NCI-H446 treated with DMSO at 0.1 percent for 48 hours (cell line): ENCODE results near the gene AGAP3.

Experiments used
- DNase-seq: peaks from one replicate; lab custom pipeline; 2025; lab: John Stamatoyannopoulos, UW

Gene AGAP3

DNA sequence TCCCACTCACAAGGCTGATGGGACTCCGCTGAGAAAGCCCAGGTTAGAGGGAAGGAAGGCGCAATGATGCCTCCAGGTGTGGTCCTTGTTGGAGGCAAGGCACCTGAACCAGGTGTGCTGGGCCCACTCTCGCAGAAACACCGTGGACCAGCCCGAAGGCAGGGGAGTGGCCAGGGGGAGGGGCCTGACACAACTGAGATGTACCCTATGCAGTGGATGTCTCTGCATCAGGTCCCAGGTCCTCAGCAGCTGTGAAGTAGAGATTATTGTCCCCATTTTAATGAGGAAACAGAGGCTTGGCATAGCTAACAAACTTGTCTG, 49.2 kb downstream of the AGAP3 start:
- no peak for DNase-seq

DNA sequence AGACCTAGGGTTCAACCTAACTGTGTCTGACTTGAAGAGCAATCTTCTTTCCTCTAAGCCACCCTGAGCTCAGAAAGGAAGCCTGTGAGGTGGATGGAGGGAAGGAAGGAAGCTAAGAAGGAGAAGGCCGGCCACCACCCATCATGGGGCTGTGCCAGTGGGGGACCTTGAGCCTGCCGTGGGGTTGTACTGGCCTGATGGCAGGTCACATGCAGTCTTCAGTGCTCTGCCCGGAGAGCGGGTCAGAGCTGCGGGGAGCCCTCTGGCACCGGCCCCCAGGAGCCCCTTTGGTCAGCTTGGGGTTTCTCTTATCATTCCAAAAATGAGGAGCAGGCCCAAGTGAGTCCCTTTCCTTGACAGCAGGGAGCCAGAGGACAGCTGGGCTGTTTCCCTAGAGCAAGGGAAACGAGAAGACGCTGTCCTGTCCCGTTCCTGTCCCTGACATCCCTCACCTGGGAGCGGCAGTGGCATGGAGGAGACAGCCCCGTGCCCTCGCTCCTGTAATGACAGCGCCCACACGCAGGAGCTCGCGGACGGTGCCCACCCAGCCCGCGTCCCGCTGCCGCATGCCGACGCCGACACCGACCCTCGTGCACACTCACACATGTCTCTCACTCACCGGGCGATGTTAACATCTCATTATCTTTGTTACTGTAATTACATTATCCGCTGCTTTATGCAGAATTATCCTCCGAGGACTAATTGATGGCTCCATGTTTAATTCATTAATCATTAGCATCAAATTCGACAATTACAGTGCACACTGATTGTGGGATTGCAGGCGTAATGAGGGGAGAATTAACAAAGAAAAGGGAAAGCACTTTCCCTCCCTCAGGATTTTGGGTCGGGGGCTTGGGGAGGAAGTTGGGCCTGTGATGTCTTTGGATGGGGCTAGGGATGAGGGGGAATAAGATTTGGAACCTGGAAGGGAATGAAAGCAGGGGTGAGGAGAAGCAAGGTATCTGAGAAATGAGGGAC, 49.9 kb downstream of the AGAP3 start:
- DNase-seq = no peak

DNA sequence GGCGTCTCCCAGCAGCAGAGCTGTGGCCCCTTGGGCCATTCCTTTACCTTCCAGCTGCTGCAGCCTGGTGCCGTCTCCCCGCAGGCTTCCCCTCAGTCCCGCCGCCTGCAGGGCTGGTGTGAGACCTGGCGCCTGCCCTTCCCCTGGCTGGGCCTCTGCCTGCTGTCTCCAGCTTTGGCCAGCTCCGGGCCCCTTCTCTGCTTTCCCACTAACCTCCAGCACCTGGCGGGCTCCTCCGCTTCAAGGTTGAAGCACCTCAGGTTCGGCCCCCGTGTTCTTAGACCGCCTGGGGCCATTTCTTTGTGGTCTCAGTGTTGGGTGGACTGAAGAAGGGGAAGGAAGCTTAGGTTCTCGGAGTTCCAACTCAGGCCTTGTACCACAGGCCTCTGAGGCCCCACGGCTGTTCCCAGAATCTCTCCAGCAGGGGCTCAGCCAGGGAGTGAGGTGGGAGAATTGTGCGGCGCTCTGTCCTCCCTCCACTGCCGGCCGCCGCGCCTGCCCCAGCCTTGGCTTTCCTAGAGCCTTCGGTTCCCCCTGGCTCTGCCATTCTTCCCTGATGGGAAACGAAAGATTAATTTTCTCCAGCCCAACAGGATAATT, 50.9 kb downstream of the AGAP3 start:
- no peak for DNase-seq

DNA sequence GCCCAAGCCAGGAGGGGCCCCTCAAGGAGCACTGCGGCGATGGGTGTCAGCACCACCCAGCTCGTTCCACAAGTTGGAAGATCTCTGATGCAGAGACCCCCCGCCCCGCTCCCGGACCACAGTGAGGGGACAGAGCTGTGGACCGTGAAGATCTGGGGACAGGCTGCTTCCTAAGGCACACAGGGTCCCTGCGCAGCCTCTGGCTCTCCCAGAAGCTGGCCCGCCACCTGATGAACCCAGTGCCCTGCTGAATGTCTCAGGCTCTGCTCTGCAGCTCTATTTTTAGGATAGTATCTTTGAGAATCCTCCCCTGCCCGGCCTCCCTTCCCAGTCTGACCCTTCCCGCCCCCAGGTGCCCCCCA, 51.5 kb downstream of the AGAP3 start:
- no peak for DNase-seq

DNA sequence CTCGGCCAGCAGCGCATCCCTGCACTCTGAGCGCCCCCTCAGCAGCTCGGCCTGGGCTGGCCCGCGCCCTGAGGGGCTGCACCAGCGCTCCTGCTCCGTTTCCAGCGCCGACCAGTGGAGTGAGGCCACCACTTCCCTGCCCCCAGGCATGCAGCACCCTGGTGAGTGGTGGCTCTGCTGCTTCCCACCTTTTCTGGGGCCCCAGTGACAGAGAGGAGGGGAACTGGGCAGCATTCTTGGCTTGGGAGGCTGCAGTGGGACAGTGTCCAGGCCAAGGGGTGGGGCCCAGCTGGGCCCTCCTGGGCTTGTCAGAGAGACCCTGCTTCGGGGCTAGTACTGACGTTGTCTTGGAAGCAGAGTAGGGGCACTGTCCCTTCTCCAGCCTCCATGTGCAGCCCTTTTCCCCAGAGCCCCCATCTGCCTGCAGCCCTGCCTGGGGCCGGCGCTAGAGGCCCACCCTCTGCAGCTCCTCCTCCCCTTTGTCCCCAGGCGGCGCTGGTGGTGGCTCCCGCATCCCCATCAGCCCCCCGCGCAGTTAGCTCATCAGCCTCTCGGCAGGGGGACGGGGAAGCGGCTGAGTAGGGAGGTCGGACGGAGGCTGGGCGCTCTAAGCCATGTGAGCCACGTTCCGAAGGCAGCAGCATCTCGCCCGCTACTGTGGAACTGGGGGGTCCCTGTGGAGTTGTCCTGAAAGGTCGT, 52.0 kb downstream of the AGAP3 start:
- DNase-seq = no peak

DNA sequence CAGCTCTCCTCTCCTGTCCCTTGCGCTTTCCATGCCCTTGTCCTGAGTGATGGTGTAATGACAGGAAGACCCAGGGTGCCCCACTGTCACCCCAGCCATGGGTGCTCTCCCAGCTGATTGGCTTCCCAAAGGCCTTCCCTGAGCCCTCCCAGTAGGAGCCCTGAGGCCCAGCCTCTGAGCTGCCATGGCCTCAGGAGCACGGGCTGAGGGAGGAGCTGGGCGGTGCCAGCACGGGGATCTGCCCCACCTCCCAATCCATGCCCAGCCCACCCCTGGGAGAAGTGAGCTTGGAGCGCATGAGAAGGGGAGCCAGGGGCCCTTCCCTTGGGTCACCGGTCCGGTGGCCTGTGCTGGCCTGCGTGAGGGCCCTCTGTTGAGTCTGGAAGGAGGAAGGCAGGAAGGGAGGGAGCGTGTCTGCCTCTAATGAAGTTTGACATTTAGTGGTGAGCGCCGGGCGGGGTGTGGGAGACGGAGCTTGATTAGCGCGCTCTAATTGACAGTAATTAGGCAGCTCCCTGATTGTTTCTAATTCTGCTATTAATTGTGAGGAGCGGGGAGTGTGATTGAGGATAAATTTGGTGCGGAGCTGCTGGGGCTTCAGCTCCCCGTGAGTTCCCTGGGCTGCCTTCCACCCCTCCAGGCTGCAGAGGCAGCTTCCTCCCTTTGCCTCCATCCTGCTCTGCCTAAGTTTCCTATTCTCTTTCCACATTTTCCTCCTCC, 53.0 kb downstream of the AGAP3 start:
- no peak for DNase-seq

DNA sequence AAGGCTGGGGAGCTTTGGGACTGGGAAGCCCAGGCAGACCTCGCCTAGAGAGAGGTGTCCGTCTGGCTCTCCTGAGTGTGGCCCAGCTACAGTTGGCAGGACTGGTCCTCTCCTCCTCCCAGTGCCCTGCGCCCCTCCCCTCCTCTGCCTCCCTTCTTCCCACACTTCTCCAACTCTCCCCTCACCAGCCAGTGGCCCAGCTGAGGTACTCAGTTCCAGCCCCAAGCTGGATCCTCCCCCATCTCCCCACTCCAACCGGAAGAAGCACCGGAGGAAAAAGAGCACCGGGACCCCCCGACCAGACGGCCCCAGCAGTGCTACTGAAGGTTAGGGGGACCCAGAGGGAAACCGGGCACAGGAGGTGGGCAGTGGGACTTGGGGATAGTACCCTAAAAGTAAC, 53.5 kb downstream of the AGAP3 start:
- no peak for DNase-seq

DNA sequence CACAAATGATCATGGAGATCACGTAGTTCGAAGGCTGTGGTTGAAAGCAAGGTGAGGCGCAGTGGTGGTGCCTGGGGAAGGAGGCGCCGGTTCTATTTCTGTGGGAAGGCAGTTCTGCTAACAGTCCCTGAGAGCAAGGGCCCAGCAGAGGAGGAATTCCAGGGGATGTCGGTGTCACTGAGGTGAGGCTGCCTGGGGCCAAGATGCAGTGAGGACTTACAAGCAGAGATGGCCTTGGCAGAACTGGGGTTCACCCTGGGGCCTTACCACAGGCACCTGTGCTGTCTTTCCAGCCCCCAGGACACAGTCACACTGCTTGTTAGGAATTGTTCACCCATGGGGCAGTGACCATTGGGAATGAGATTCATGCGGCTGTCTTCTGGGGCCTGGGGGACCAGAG, 54.6 kb downstream of the AGAP3 start:
- no peak for DNase-seq

DNA sequence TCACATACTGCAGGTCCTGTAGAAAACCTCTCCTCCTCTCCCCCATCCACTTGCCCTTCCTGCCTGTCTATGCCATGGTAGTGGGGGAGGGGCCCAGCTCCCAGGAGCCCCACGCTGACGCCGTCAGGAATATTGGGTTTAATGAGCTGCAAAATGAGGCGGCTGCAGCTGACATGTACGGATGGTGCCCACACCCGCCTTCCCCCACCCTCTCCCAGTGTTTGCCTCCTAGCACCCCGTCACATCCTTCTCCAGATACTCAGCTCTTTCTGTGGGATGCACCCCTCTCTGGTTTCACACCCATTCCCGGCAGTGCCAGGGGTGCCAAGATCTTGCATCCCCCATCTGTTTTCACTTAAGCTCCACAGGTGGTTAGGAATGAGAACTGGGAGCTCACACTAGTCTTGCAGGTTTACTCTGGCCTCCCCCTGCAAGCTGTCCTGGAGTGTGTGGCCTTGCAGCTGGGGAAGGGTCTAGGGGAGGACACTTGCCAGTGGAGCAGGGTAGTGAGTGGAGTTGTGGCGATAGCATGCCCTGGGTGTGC, 55.1 kb downstream of the AGAP3 start:
- DNase-seq = no peak

DNA sequence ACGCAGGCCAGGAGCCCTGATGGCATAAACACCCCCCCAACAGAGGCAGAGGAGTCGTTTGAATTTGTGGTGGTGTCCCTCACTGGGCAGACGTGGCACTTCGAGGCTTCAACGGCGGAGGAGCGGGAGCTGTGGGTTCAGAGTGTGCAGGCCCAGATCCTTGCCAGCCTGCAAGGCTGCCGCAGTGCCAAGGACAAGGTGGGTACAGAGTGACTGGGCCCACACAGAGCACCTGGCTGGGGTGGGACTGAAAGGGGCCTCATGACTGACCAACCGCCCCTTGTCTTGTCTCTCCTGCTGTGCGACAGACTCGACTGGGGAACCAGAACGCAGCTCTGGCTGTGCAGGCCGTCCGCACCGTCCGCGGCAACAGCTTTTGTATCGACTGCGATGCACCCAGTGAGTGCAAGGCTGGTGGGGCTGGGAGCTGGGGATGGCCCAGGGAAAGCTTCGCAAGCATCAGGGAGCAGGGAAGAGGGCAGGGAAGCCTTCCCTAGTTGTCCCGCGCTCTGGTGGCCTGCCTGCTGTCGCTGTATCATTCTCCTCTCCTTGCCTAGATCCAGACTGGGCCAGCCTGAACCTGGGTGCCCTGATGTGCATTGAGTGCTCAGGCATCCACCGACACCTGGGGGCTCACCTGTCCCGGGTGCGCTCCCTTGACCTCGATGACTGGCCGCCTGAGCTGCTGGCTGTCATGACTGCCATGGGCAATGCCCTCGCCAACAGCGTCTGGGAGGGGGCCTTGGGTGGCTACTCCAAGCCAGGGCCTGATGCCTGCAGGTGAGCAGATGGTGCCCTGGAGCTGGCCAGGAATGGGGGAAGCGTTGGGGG, 55.8 kb downstream of the AGAP3 start:
- no peak for DNase-seq

DNA sequence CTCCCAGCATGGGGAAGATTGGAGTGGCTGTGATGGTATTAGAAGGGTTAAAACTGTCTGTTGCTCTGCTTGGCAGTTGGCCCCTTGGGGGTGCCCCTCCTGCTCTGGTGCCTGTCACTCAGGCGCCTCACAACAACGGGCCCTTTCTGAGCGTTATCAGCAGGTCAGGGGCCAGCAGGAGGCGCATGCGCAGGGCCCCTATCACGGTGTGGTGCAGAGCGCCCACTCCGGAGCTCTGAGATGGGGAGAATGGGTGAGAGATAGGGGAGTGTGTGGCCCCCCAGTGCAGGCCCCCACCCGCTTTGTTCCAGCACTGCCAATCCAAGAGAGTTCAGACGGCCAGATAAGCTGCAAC, 56.4 kb downstream of the AGAP3 start:
- no peak for DNase-seq

DNA sequence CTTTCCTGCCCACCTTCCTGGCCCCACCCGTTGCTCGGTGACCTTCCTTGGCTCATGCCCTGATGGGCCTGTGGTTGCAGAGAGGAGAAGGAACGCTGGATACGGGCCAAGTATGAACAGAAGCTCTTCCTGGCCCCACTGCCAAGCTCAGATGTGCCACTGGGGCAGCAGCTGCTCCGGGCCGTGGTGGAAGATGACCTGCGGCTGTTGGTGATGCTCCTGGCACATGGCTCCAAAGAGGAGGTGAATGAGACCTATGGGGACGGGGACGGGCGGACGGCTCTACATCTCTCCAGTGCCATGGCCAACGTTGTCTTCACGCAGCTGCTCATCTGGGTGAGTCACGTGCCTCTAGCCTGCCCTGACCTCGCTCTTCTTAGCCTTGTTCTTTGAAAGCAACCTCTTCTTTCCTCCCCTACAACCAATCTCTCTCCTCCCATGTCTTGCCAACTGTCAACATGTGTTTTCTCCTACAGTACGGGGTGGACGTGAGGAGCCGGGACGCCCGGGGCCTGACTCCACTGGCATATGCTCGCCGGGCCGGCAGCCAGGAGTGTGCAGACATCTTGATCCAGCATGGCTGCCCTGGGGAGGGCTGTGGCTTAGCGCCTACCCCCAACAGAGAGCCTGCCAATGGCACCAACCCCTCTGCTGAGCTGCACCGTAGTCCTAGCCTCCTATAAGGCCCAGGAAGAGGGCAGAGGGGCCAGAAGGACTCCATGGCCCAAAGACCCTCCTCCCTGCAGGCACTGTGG, 57.2 kb downstream of the AGAP3 start:
- peak; percentile 62 for DNase-seq

DNA sequence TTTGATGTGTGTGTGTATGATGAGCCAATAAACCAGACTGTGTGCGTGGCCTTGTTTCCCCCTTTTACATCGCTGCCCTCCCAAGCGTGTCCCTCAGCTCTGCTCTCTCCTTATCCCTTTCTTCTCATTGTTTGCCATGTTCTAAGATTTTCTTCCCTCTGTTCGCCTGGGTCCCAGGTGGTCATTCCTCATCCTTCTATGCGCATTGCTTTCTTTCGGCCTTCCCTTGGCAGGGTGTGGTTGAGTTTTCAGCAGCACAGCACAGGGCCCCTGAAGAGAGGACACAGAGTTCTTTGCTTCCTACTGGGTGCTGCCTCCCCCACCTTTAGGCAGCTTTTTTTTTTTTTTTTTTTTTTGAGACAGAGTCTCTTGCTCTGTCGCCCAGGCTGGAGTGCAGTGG, 58.1 kb downstream of the AGAP3 start:
- no peak for DNase-seq

DNA sequence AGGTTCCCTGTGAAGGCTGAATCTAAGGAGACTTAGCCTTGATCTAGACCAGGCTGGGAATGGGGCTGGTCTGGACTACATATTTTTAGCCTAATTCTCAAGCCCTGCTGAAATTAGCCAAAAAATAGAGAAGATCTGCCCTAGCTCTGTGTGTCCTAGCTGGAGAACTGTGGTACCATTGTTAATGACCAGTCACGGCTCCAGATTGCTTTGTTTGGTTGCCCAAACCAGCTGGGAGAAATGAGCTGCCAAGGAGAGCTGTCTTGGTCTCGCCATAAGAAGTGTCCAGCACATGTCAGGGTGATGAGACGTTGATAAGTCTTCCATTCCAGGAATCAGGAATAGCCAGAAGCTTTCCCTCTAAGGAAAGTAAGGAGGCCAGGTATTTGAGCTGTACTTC, 60.5 kb downstream of the AGAP3 start:
- no peak for DNase-seq

DNA sequence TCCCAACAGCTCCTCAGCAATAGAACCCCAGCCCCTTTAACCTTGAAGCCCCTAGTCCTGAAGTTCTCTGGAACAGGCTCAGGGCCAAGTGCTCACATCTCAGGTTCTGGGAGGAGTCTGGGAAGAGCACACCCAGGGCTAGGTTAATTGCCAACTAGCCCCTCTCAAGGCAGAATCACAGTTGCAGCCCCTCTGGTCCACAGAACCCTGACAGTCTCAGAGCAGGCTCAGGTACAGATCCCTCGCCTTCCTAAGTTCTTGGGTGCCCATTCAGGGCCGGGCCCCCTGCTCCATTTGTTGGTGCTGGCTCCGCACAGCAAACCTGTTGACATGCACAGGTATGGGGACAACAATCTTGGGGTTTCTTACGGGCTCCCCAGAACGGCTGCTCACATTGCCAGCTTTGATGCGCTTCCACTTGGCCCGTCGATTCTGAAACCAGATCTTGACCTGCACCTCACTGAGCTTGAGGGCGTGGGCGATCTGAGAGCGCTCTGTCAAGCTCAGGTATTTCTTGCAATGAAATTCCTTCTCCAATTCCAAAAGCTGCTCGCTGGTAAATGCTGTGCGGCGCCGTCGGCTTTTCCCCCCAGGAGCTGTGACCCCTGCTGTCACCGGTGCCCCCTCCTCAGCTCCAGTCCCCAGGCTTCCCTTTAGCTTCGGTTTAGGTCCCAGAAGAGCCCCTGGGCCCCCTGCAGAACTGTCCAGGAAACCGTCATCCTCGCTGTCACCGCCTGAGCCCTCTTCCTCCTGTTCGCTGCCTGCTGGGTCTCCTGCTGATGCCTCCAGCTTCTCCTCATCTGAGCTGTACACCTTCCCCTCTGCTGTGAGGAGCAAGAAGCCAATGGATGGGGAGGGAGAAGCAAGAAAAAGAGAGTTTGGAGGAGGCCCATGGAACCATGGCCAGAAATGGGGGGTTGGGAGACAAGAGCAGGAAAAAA, 62.3 kb downstream of the AGAP3 start:
- DNase-seq = no peak

DNA sequence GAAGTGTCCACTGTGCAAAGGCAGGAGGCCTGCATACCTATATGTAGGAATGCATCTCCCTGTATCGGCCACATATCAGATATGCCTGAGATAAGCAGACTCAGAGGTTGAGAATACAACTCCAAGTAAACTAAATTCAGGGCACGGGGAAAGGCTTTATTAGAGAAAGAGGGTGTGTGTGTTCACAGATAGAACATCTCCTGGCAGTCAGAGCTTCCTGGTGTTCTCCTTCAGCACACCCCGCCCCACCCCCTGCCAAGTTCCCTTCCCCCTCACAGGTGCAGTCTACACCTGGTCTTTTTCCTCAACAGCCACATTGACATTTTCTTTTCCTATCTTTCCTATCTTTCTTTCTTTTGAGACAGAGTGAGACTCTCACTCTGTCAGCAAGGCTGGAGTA, 64.1 kb downstream of the AGAP3 start:
- no peak for DNase-seq

DNA sequence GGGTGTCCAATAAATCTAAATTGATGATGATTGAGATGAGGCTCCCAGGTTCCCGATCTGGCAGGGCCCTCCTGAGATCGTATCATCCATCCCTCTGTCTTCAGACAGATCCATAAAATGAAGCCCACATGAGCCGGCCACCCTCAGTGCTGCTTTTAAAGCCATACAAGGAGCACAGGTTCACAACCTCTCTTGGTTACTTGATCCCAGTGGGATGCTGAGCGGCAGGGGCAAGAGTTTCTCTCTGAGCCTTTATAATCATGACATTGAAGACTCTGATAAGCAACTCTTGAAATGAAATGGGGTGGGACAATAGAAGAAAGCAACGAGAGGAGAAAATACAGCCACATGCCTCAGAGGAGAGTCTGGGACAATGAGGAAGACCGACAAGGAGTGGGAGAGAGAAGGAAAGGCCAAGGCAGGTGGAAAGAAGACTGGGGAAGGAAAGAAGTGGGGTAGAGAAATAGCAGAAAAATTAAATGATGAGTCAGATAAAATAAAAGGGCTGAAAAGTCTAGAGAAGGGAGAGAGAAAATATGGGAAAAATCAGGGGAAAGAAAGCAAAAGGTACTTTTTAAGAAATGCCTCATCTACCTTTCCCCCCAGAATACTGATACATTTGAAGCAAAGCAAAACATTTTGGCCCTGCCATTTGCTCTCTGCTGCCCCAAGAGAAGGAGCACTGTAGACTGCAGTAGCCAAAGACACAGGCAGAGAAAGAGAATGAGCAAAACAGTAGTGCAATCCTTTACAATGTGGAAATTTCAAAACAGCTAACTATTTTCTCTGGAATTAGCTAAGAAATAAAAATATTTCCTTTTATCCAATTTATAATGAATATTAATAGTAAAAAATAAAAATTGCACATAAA, 66.6 kb downstream of the AGAP3 start:
- DNase-seq = no peak

DNA sequence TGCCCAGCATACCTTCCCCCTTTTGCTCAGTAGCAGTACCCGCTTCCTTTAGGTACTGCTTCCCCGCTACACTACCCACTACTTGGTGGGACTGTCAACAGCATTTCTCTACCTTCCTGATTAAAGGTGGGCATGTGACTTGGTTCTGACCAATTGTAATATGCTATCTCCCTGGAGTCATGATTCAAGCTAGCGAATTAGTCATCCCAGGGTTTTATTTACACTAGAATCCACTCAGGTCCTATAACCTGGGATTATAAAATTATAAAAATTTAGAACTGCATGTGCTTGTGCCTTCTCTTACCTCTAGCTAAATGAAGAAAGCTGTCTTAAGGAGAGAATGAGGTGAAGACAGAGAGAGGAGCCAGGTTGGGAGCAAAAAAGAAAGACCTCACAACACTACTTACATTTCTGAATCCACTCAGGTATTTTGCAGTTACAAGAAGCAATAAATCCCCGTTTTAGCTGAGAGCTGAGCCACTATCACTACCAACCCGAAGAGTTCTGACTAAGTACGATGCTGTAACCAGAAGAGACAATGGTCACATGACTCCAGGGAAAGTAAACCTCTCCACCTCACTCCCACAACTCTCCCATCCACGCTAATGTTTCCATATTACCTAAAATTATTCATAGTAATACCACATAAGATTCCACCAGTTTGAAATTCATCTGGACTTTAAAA, 71.5 kb downstream of the AGAP3 start:
- DNase-seq = no peak
